RWPE1 (cell line): ENCODE results near the gene SPATA6.

ENCODE experiments used
- CTCF ChIA-PET: fragments of 350-600 bp; sonication (Branson Sonifier 250); formaldehyde crosslinking; extraction: SDS; loops from one replicate; lab custom pipeline; 2021; lab: Yijun Ruan, JAX
- POLR2A ChIA-PET: fragments of 400-600 bp; formaldehyde crosslinking; extraction: SDS; loops from one replicate; lab custom pipeline; 2020; ENCODE audit warnings: antibody characterized with exemption; ENCODE audit not compliant: low non-redundant PET; lab: Yijun Ruan, JAX
- DNase-seq: peaks from one replicate; pipeline ENCODE4 v3.0.0; 2012; ENCODE audit warnings: low spot score
- H3K27ac ChIP-seq: fragments of 450-650 bp; 2 replicates; pipeline ENCODE4 v1.5.1; 2017
- CTCF ChIP-seq: fragments of 450-650 bp; conservative IDR thresholded peaks from 2 replicates; pipeline ENCODE4 v1.5.1; 2017; ENCODE audit warnings: low read depth, mild to moderate bottlenecking

Gene SPATA6

GRCh38 chr1:48266576-48266975 is 205.4 kb downstream of the SPATA6 start:
- CTCF ChIA-PET, result interaction anchor here (0.6 kb wide), 1 partner anchor 30 kb away, joined by 3 read pairs; no protein-coding TSS in a partner anchor
- TF ChIP-seq CTCF, result no peak
- POLR2A ChIA-PET, result no interaction called here
- no peak overlapping the region for H3K27ac ChIP-seq
- no peak for DNase-seq

- no peak for DNase-seq
- CTCF ChIA-PET, result no interaction called here
- TF ChIP-seq CTCF, result no peak
- POLR2A ChIA-PET, result no interaction called here
- H3K27ac ChIP-seq, result no peak overlapping the region
Measured at GRCh38 chr1:48263041-48263440, 209.0 kb downstream of the SPATA6 start.

- no peak overlapping the region for H3K27ac ChIP-seq
- DNase-seq, result no peak
- ChIA-PET CTCF (no interaction called here), POLR2A (no interaction called here)
- no peak for TF ChIP-seq CTCF
Measured at GRCh38 chr1:48261881-48262400, 210.1 kb downstream of the SPATA6 start.

GRCh38 chr1:48258106-48258505 is 213.9 kb downstream of the SPATA6 start:
- TF ChIP-seq CTCF, result no peak
- no peak for DNase-seq
- no peak overlapping the region for H3K27ac ChIP-seq
- CTCF ChIA-PET, result no interaction called here
- POLR2A ChIA-PET, result no interaction called here

- DNase-seq, result no peak
- no peak for TF ChIP-seq CTCF
- POLR2A ChIA-PET, result no interaction called here
- CTCF ChIA-PET, result no interaction called here
- no peak overlapping the region for H3K27ac ChIP-seq
Measured at GRCh38 chr1:48254254-48254653, 217.8 kb downstream of the SPATA6 start.

GRCh38 chr1:48251821-48252220 is 220.2 kb downstream of the SPATA6 start:
- POLR2A ChIA-PET, result no interaction called here
- H3K27ac ChIP-seq, result no peak overlapping the region
- DNase-seq, result no peak
- TF ChIP-seq CTCF, result no peak
- CTCF ChIA-PET, result interaction anchor here (0.6 kb wide), 2 partner anchors 541 to 938 kb away, joined by 3 read pairs; partner anchors contain the start of gene STIL
